Vagina (tissue), 2 donors: ENCODE data around the gene TTC9C.

Experiments used
- CTCF ChIP-seq, 3 experiments: fragments of 450-650 bp in 2 of 3; fragments of 200-600 bp in 1 of 3; sonication (generic) in 1 of 3; IDR thresholded peaks; one replicate each; pipeline ENCODE4 v1.5.1; 2017 to 2019; ENCODE audit warnings: antibody characterized with exemption in 3 of 3, mild to moderate bottlenecking in 2 of 3, moderate library complexity in 2 of 3
- POLR2A ChIP-seq, 2 donors: fragments of 450-650 bp; IDR thresholded peaks; one replicate each; pipeline ENCODE4 v1.6.1; 2017; ENCODE audit warnings: antibody characterized with exemption in 2 of 2, mild to moderate bottlenecking in 2 of 2, moderate library complexity in 2 of 2
- POLR2AphosphoS5 ChIP-seq, 2 donors: sonication (generic); formaldehyde crosslinking; IDR thresholded peaks; one replicate each; pipeline ENCODE4 v1.9.0; 2017; ENCODE audit warnings: antibody characterized with exemption in 2 of 2, mild to moderate bottlenecking in 2 of 2, low read depth in 1 of 2; ENCODE audit not compliant: insufficient read depth in 1 of 2

GRCh38 chr11:62712276-62712812 is 15.9 kb upstream of the TTC9C start:
- TF ChIP-seq POLR2A (IDR thresholded peaks at IDR 0.05): no peak
- TF ChIP-seq POLR2AphosphoS5 (IDR thresholded peaks at IDR 0.05; ENCODE audit: insufficient read depth in 1 of 2, low read depth in 1 of 2): no peak
- TF ChIP-seq CTCF (IDR thresholded peaks at IDR 0.05): no peak
